OCI-LY7 (cell line): ENCODE measurements around the gene ABCA2. TPM values are rescaled to one million over a fixed set of nuclear protein-coding genes. Genes with fewer than 3 reads are reported as not detected.

Source experiments
- BruUV-seq: library from RNA; stranded (reverse); fragments of 400-500 nt; replicated peaks from 2 replicates; lab custom pipeline; 2021; lab: Mats Ljungman, UMichigan
- CTCF ChIA-PET: fragments of 300-600 bp; sonication (Branson Sonifier 250); formaldehyde crosslinking; loops from one replicate; lab custom pipeline; 2022; ENCODE audit warnings: antibody characterized with exemption; ENCODE audit not compliant: unreplicated experiment; lab: Charles Lee
- POLR2A ChIA-PET: fragments of 300-600 bp; sonication (Branson Sonifier 250); formaldehyde crosslinking; loops from one replicate; lab custom pipeline; 2022; ENCODE audit warnings: antibody characterized with exemption; lab: Charles Lee
- DNase-seq: peaks from one replicate; pipeline ENCODE4 v3.0.0-alpha.2; 2015; ENCODE audit warnings: low spot score
- H2AFZ ChIP-seq: fragments of 200-600 bp; sonication (generic), shearing (Covaris generic); 2 replicates; pipeline ENCODE4 v1.6.1; 2014; ENCODE audit warnings: mild to moderate bottlenecking, antibody characterized with exemption, low read length, moderate library complexity
- H3K27ac ChIP-seq: fragments of 200-600 bp; sonication (generic); 2 replicates; pipeline ENCODE4 v1.5.1; 2014; ENCODE audit warnings: mixed run types, low read depth, mild to moderate bottlenecking, moderate library complexity, low read length, inconsistent platforms; ENCODE audit not compliant: poor library complexity, severe bottlenecking
- H3K36me3 ChIP-seq: fragments of 200-600 bp; sonication (generic); 2 replicates; pipeline ENCODE4 v1.6.1; 2014; ENCODE audit warnings: mild to moderate bottlenecking, antibody characterized with exemption, low read length, moderate library complexity, mixed read lengths; ENCODE audit not compliant: insufficient read depth
- H3K4me1 ChIP-seq: fragments of 200-600 bp; sonication (generic); 2 replicates; pipeline ENCODE4 v1.5.1; 2014; ENCODE audit warnings: mild to moderate bottlenecking, low read length; ENCODE audit not compliant: insufficient read depth, poor library complexity, severe bottlenecking
- H3K4me2 ChIP-seq: fragments of 200-600 bp; sonication (generic); 2 replicates; pipeline ENCODE4 v1.6.1; 2014; ENCODE audit warnings: mild to moderate bottlenecking, low read length
- H3K4me3 ChIP-seq: fragments of 200-600 bp; sonication (generic); 2 replicates; pipeline ENCODE4 v1.5.1; 2014; ENCODE audit warnings: mild to moderate bottlenecking, low read depth, low read length; ENCODE audit not compliant: poor library complexity, severe bottlenecking
- H3K79me2 ChIP-seq: fragments of 200-600 bp; sonication (generic); 2 replicates; pipeline ENCODE4 v1.6.1; 2016; ENCODE audit warnings: low read depth, mild to moderate bottlenecking, low read length, moderate library complexity, mixed read lengths; ENCODE audit not compliant: insufficient read depth
- H3K9me2 ChIP-seq: fragments of 200-600 bp; sonication (generic); 2 replicates; pipeline ENCODE4 v1.6.1; 2016; ENCODE audit warnings: mild to moderate bottlenecking, low read length, mixed read lengths; ENCODE audit not compliant: insufficient read depth
- H3K9me3 ChIP-seq: fragments of 200-600 bp; sonication (generic); 2 replicates; pipeline ENCODE4 v1.6.1; 2014; ENCODE audit warnings: mild to moderate bottlenecking, mixed run types, low read length, mixed read lengths
- H4K20me1 ChIP-seq: fragments of 200-600 bp; sonication (generic); 2 replicates; pipeline ENCODE4 v1.6.1; 2014; ENCODE audit warnings: mild to moderate bottlenecking, antibody characterized with exemption, low read length, moderate library complexity, mixed read lengths; ENCODE audit not compliant: insufficient read depth
- EZH2phosphoT487 ChIP-seq: fragments of 200-600 bp; sonication (generic); IDR thresholded peaks from 2 replicates; pipeline ENCODE4 v1.6.1; 2018; ENCODE audit warnings: low read depth, borderline replicate concordance, mild to moderate bottlenecking, mixed run types, antibody characterized with exemption, low read length, moderate library complexity, mixed read lengths
- intact Hi-C: fragments of 100-400 bp; cut with micrococcal nuclease; formaldehyde crosslinking; loops from one replicate; pipeline ENCODE4 v1.10.0; 2022; ENCODE audit not compliant: unreplicated experiment
- total RNA-seq, 2 experiments: library from RNA; depleted of rRNA in 1 of 2; stranded (reverse); fragments of >200 nt in 1 of 2; shearing (Covaris generic) in 1 of 2; gene quantifications; 2 replicates each; pipeline ENCODE4 v1.2.3, GENCODE V29; 2014 to 2022
- TF ChIP-seq, protein P1 (sequence below): fragments of 200-600 bp; sonication (generic); conservative IDR thresholded peaks from 2 replicates; pipeline ENCODE4 v1.5.1; 2014; ENCODE audit warnings: mild to moderate bottlenecking, antibody characterized with exemption, low read length, moderate library complexity, mixed read lengths

ABCA2 gene
- total RNA-seq, 2 experiments from 2014 or later: 4.1 to 10.6 TPM

DNA sequence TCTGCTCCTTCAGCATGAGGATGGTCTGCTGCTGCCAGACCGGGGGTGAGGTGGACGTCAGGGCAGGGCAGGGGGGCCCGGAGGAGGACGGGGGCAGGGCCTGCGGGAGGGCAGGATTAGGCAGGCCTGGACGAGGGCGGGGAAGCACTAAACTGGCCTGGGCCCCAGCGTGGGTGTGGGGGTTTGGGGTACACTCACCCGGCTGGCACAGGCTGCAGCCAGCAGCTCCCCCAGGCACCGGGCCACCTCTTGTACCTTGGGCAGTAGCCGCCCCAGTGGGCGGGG lies 36.8 kb upstream of the ABCA2 start:
- Histone ChIP-seq H3K27ac (no peak overlapping the region), H3K9me2 (no peaks in the 10 kb centered on the region), H3K79me2 (peaks cover 14% of the 10 kb centered on the region; the same call in 1 of the 2 replicates), H3K9me3 (no peaks in the 10 kb centered on the region), H3K4me1 (peaks cover 14% of the 10 kb centered on the region), H3K4me2 (no peak overlapping the region), H2AFZ (no peak overlapping the region), H3K4me3 (no peak overlapping the region), H3K36me3 (peaks cover 23% of the 10 kb centered on the region; the same call in 1 of the 2 replicates), H4K20me1 (no peaks in the 10 kb centered on the region)
- no TSS peak for BruUV-seq
- intact Hi-C loops: no loop called here
- POLR2A ChIA-PET: no interaction called here
- CTCF ChIA-PET: no interaction called here
- no peak for DNase-seq
- no peak for TF ChIP-seq EZH2phosphoT487
- TF ChIP-seq, protein P1, sequence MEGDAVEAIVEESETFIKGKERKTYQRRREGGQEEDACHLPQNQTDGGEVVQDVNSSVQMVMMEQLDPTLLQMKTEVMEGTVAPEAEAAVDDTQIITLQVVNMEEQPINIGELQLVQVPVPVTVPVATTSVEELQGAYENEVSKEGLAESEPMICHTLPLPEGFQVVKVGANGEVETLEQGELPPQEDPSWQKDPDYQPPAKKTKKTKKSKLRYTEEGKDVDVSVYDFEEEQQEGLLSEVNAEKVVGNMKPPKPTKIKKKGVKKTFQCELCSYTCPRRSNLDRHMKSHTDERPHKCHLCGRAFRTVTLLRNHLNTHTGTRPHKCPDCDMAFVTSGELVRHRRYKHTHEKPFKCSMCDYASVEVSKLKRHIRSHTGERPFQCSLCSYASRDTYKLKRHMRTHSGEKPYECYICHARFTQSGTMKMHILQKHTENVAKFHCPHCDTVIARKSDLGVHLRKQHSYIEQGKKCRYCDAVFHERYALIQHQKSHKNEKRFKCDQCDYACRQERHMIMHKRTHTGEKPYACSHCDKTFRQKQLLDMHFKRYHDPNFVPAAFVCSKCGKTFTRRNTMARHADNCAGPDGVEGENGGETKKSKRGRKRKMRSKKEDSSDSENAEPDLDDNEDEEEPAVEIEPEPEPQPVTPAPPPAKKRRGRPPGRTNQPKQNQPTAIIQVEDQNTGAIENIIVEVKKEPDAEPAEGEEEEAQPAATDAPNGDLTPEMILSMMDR: no peak

DNA sequence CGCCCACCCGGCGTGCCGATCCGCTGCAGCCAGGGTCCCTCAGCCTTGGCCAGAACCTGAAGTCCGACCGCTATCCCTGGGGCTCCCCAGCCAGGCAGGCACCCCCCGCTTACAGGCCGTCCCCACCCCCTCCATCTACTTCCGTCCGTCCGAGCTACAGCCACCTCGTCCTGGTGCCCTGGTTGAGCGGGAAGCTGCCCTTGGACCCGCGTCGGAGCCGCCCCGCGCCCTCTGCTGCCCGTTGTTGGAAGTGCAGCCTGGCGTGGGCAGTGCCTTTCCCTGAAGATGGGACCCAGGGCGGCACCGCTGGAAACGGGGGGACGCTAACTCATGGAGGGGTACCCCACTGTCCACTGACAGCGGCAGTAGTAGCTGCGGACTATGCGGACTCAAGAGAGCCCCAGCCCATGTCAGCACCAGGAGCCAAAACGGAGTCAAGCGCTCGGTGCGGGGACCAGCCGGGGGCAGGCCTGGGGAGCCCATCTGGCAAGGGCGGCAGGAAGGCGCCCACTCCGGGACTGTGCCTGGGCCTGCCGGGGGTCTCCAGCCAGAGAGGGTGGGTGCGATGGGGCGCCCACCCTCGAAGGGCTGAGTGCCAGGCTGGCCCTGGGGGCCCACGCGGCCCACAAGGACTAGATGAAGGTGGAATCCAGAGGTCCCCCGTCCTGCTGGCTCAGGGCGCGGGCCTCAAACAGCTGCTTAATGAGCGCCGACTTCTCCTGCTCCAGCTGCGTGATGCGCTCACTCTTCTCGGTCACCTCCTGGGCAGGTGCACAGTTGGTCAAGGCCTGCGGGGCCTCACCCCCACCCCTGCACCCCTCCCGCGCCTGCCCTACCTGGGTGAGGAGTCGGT lies 36.2 kb upstream of the ABCA2 start:
- POLR2A ChIA-PET: no interaction called here
- BruUV-seq: no TSS peak

More for the DNA sequence above, 36.2 kb upstream of the ABCA2 start:
- Histone ChIP-seq H3K36me3 (peaks cover 23% of the 10 kb centered on the region; the same call in 1 of the 2 replicates), H3K4me2 (no peak overlapping the region), H4K20me1 (no peaks in the 10 kb centered on the region), H3K4me1 (peaks cover 14% of the 10 kb centered on the region), H3K9me3 (no peaks in the 10 kb centered on the region), H3K27ac (no peak overlapping the region), H3K4me3 (no peak overlapping the region), H3K9me2 (no peaks in the 10 kb centered on the region), H3K79me2 (peaks cover 9% of the 10 kb centered on the region; the same call in 1 of the 2 replicates), H2AFZ (no peak overlapping the region)
- CTCF ChIA-PET: interaction anchor here (0.6 kb wide), 2 partner anchors 13 to 190 kb away, joined by 3 to 5 read pairs; partner anchors contain the start of gene UAP1L1
- peak; percentile 52 for DNase-seq
- no peak for TF ChIP-seq EZH2phosphoT487
- TF ChIP-seq, protein P1: peak; percentile 80
- intact Hi-C loops: no loop called here
